HG03060 (cell line): ENCODE measurements around the gene CDK17.

Source experiments
- ATAC-seq: cut with Tn5 transposase; IDR thresholded peaks from one replicate; pipeline ENCODE4 v1.9.1; 2021; ENCODE audit warnings: low read depth, moderate number of reproducible peaks; ENCODE audit not compliant: unreplicated experiment

The CDK17 gene

DNA sequence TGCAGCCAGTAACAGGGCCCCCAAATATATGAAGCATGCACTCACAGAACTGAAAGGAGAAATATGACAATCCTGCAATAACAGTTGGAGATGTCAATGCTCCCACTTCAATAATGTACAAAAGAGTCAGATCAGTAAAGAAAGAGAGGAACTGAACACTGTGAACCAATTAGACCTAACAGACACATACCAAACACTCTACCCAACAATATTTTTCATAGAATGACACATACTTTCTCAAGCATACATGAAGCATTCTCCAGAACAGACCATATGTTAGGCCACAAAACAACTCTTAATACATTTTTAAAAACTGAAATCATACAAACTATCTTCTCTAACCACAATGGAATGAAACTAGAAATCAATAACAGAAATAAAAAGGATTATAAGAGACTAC lies 125.9 kb downstream of the CDK17 start:
- no peak for ATAC-seq

DNA sequence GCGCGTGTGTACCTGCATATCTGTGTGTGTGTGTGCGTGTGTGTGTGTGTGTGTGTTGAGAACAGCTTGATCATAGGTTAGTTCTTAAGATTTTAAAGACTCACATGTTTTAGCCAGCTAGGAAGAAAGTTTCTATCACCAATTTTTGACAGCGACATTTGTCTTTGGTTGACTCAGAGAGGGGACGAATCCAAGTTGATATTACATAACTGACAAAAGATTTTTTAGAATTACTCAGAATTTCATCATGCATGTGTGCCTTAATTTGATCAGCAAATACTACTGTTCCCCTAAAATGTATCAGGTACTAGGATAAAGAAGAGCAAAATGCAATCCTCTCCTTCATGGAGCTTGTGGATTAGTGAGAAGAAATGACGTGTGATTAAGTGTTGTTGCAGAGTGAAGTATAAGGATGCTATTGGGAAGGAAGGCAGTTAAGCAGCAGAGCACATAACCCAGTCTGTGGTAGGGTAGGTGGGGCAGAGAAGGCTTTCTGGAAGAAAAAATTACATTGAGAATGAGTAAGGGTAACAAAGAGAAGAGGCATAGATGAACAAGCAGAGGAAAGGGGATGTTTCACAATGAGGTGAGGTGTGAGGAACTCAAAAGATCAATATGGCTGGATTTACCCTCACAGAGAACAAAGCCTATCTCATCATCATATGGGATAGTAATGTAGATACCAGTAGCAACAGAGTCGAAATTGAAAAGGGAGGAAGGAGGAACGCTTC lies 128.6 kb downstream of the CDK17 start:
- no peak for ATAC-seq

DNA sequence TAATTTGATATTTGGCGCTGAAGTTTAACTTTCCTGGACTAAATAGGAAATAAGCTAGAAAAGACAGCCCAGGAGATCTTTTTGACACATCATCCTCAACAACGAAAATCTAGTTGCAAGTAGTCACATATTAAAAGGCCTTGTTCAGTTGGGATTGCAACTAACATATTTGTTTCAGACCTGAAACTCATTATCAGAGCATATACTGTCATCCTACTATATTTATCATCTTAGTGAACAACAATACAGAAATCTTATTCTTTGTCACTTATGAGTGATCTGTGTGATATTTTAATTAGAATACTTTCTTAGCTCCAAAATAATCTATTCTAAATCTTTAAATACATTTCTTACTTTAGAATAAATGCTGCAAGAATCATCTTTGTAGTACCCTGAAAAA lies 134.0 kb downstream of the CDK17 start:
- ATAC-seq = no peak

DNA sequence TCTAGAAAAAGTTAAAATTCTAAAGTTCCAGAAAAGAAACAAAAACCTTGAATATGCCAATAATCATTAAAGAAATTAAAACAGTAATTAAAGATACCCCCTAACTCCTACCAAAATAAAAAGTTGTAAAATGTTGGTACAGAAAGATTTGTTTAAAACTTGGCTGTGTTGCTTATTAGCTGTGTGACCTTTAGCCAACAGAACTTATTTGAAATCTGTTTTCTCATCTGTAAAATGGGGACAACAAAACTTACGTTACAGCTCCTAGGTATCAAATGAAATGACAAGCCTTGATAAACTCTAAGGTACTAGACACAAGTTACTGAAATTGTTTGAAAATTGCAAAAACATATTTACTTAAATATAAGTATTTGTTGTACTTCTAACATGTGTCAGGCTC lies 134.4 kb downstream of the CDK17 start:
- no peak for ATAC-seq

DNA sequence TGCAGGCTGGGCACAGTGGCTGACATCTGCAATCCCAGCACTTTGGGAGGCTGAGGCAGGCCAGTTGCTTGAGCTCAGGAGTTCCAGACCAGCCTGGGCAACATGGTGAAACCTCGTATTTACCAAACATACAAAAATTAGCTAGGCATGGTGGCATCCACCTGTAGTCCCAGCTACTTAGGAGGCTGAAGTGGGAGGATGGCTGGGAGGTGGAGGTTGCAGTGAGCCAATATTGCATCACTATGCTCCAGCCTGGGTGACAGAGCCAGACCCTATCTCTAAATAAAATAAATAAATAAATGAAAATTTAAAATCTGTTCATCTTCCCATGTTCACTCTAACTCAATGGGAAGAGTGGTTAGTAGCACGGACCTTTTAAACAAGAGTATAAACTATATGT lies 134.8 kb downstream of the CDK17 start:
- no peak for ATAC-seq

DNA sequence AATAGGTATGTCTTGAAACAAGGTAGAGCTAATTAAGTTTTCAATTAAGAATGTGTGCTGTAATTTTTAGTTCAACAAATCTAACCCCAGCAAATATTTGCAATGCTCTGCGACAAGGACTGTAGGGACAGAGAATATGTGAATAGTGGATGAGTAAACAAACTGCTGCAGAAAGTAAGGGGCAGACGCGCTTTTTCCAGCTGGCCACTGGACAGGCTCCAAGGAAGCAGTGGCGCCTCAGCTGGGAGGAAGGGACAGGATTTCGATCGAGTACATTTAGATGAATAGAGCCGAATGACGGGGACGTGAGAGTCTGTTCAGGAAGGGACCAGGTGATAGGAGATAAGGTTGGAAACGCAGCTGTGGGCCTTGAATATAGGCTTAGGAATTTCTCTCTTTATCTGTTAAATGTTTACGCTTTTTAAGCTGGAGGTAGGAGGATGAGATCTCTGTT lies 136.8 kb downstream of the CDK17 start:
- ATAC-seq = no peak

DNA sequence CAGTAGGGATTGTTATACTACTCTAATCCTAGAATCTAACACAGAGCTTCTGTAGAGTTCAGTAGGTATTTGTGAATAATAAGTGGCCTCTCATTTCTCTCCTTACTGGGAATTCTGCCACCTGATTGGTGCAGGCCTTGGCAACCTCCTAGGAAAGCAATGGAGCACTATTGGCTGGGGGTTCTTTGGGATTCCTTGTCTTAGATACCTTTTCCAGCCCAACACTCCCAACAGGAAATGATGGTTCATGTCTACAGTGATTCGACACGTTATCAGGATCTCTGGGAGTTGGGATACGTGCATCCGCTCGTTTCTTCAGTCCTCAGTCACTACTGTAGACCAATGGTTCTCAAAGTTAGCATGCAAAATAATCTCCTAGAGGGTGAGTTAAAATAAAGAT lies 138.7 kb downstream of the CDK17 start:
- ATAC-seq = no peak

DNA sequence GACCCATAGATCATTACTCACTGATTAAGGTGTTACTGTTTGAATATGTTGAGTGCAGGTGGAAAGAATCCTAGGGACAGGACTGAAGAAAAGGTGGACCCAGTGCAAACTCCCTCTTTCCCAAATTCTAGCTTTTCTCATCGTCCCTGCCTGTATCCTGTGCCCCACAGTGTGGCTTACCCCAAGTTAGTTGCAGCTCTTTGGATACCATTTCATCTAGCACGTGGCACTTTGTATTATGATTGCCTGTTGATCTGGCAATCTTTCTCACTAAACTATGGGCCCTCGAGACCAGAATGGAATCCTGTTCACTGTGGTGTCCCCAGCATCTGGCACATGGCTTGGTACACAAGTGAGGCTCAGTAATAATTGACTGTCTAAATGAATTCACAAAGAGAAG lies 139.6 kb downstream of the CDK17 start:
- ATAC-seq = no peak

DNA sequence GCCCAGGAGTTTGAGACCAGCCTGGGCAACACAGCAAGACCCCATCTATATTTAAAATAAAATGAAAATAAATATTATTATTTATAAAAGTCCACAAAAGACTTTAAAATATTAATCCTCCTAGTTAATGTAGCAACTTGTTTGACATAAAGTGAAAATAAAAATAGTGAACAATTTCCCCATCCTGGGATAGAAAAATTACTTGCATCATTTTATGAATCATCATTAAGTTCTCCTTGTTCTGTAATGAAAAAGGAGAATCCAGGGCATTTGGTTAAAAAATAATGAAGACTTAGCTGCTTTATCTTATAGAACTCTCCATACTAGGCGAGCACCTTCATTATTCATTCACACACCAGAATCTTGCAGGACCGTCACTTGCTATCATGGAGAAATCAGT lies 140.0 kb downstream of the CDK17 start:
- no peak for ATAC-seq

DNA sequence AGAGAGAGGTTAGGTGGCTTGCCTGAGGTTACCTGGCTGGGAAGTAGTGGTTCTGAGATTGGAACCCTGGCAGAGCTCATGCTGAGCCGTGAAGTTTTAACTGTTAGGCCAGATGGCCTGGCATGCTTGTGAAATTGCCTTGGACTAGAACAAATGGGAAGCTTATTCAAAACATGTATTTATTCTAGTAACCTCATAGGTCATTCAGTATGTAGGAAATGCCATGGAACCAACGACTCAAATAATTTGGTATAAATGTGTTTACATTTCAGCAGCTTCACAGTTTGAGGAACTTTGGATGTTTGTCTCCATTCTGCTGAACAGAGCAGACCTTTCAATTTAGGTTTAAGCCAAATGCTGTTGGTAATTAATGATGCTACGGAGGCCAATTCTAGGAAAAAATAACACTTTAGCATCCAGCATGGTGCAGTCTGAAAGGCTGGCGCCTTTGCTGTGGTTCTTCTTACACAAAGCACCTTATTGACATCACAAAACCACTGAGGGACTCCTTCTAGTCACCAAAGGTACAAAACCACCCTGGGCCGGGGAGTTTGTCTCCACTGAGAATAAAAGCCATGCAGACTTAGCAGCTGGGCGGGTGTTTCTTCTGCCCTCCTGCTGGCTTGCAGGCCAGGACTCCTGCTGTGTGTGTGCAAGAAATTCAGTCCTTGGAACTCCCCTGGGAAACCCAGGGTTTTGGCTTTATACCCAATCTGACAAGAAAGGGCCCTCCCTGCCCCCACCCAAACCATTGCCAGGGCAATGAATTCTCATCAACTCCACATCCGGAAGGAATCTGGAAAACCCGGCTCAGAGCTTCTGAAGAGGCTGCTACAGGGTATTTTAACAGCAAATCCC lies 141.9 kb downstream of the CDK17 start:
- no peak for ATAC-seq

DNA sequence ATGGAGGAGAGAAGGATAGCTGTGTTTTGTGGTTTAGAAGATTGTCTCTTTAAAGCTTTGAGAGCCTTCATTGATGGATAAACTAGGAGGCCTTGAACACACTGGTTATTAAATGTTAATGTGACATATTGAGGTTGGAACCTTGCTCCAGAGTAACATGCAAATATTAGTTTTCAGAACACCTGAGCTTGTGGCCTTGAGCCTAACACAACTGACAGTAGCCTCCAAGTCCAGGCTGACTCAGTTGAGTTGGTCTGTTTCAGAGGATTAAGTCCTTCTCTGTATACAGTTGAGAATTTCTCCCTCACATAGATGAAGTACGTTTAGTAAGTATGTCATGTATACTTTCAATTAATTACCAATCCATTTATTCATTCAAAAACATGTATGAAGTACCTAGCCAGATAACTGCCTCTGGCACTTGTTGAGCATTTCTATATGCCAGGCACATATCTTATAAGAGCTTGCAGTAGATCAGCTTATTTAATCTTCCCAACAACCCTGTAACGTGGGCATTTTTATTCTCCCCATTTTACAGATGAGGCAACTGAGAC lies 142.6 kb downstream of the CDK17 start:
- ATAC-seq = no peak

DNA sequence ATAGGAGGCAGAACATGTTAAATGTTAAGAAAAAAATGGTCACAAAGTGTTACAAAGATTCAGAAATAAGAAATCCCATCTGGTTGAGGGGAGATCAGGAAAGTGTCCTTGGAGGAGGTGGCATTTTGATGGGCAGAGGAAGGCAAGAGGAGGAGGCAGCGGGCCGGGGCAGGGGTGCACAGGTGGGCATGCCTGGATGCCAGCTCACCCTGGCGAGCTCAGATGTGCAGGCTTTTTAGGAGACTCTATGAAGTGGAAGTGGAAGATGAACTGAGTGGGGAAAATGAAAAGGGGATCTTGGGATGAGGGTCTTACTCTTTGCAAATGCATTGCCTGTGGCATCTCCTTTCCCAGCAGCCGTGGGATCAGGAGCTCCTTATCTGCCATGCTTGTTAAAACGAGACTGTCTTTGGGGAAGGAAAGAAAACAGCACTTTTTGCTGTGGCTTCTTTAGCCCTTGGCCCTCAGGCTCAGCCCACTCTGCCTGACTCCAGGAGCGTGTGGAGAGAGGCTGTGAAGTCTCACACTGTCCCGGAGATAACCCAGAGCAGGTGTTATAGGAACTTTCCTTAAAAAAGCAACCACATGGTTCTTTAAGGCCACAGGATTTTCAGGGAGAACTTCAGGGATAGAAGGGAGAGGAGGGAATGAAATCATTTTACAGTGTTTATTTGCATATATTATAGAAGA lies 143.4 kb downstream of the CDK17 start:
- ATAC-seq = no peak

DNA sequence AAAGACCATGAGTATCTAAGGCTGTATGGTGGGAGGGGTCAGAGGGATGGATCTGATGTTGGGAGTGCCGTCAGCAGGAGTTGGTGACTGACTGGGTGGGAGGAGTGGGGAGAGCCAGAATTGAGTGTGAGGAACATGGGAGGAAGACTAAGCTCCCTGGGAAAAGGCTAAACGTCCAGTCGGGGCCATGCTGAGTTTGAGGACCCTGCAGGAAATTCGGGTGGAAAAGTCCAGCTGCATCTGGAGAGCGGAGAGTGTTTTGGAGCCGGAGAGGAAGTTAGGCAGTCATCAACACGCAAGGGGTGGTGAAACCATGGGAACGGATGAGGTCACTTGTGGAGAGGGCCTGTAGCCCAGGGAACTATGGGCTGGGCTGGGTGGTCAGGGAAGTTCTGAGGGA lies 145.2 kb downstream of the CDK17 start:
- ATAC-seq = no peak

DNA sequence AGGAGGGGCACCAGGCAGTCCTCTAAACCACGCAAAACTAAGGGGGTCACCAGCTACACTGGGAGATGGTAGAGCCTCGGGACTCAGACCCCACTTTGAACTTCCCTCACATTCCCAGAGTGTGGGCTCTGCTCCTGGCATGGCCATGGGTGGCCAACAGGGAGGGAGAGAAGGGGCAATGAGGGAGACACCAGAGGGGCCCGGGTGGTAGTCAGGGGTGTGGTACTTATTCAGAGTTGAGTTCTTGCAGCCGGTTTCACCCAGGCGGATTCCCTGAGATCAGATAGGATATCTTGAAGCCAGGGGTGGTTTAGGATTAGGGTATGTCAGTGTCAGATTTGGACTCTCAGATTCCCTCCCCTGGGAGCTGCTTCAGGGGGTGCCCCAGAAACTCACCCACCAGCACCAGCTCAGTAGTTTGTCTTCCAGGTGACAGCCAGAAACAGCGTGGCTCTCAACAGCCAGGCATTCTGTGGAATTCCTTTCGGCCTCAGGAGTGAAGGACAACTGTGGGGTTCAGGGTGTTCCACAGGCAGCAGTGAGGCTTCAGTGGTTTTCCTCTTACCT lies 150.0 kb downstream of the CDK17 start:
- no peak for ATAC-seq

DNA sequence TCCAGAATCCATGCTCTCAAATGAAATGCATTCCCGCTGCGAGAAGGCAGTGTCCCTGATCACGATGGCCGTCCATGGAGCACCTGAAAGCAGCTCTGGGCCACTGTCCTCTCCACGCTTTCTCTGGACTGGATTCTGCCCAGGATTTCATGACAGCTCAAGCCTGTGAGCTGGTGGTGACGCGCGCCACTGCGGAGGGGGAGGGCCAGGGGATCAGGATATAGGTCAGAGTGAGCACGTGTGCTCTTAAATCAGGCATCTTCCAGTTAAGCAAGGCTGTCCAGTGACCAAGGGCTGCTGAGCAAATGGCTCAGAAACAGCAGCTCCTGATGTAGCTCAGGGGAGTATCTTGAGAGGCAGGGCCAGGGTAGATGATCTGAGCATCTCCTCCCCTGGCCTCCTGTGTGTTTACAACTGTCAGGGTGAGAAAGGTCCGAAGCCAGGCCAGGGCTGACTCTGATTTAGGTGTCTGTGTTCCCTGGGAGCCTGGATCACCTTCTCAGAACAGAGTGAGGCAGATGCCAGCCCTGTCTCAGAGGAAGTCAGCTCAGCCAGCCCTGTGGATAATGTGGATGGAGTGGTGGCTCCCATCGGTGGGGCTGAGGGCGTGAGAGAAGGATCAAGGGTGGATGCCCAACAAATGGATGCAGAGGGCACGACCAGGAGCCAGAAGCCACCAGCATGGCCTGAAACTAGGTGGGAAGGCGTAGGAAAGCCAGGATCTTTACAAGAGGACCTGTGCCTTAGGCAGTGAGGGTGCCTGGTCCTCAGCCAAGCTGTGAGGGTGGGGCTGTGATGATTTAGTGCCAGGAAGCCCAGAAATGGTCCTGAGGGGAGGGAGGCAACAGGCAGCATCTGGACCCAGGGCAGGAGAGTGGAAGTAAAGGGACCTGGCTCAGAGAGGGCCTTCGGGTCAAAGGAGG lies 150.8 kb downstream of the CDK17 start:
- no peak for ATAC-seq

DNA sequence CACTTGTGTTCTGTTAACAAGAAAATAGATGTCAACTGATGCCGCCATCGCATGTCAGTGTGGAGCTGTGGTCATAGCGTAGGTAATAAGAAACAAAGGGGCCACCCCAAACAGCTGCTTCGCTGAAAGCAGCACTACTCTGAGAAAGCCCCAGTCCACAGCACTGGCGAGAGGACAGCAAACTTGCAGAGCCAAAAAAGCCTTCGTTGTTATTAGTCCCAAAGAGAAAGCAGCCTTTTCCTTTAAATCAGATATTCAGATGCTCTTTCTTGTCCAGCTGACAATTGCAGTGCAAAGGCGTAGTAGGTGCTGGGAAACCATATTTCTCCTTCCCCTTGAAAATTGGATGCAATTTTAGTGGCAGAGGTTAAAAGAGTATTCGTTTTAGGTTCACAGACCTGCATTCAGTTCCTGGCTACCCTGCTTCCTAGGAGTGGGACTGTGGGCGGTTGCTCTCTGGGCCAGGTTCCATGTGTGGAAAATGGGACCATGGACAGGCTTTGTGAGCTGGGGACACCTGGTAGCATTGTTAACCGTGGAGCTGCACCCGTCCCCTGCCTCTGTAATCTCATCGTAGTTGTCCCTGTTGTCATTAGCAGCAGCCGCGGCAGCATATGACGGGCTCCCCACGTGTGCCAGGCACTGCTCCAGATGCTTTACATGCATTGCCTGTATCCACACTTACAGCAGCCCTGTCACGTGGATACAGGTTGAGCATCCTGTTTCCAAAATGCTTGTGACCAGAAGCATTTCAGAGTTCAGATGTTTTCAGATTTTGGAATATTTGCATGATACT lies 151.9 kb downstream of the CDK17 start:
- no peak for ATAC-seq

DNA sequence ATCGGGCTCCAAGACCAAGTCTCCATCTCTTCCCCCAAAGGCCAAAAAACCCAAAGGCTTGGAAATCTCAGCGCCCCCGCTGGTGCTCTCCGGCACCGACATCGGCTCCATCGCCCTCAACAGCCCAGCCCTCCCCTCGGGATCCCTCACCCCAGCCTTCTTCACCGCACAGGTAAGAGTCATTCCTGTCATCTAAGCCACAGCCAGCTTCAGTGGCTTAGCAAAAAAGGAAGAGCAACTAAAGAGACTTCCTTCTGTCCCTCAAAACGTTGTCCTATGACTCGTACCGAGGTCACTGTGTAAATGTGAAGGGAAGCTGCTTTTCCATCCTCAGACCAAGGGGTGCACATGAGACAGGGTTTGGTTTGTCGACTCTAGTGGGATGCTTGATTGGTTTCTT lies 152.7 kb downstream of the CDK17 start:
- no peak for ATAC-seq

DNA sequence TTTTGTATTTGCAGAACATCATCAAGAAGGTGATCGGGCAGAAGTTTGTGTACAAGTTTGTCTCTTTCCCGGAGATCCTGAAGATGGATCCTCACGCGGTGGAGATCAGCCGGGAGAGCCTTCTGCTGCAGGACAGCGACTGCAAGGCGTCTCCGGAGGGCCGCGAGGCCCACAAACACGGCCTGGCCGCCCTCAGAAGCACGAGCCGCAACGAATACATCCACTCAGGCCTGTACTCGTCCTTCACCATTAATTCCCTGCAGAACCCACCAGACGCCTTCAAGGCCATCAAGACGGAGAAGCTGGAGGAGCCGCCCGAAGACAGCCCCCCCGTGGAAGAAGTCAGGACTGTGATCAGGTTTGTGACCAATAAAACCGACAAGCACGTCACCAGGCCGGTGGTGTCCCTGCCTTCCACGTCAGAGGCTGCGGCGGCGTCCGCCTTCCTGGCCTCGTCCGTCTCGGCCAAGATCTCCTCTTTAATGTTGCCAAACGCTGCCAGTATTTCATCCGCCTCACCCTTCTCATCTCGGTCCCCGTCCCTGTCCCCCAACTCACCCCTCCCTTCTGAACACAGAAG lies 153.2 kb downstream of the CDK17 start:
- no peak for ATAC-seq

DNA sequence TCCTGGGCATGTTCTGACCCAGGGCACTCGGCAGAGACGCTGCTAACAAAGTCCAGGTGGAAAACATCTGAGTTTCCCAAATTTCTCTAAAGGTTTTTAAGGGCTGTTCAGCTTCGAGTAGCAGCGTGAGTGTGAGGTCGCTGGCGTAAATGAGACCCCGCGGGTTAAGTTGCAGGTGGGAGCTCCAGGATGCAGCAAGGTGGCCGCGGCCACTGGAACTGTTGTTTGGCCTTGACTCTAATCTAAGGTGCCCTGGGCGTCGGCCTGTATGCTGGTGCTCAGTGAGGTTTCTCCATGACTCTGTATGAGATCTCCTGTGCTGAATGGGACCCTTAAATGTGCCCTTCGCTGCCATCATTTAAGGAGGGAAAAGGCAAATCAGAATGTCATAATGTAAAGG lies 155.4 kb downstream of the CDK17 start:
- no peak for ATAC-seq
